Gastroesophageal sphincter (tissue), 3 donors: ENCODE measurements around the gene TULP4.

Experiments used
- EP300 ChIP-seq: sonication (generic); formaldehyde crosslinking; IDR thresholded peaks from one replicate; pipeline ENCODE4 v1.6.1; 2017; ENCODE audit warnings: antibody characterized with exemption, mild to moderate bottlenecking
- POLR2A ChIP-seq, 2 donors: fragments of 450-650 bp; IDR thresholded peaks; one replicate each; pipeline ENCODE4 v1.6.1; 2017; ENCODE audit warnings: antibody characterized with exemption in 2 of 2, mild to moderate bottlenecking in 2 of 2, moderate library complexity in 1 of 2
- POLR2AphosphoS5 ChIP-seq: sonication (generic); formaldehyde crosslinking; IDR thresholded peaks from one replicate; pipeline ENCODE4 v1.6.1; 2017; ENCODE audit warnings: antibody characterized with exemption
- TF ChIP-seq, protein P1 (sequence below), 4 experiments: fragments of 200-600 bp in 2 of 4; fragments of 450-650 bp in 2 of 4; sonication (generic) in 1 of 4; IDR thresholded peaks; one replicate each; pipeline ENCODE4 v1.5.1; 2017 to 2019; ENCODE audit warnings: antibody characterized with exemption in 4 of 4, mild to moderate bottlenecking in 2 of 4, moderate library complexity in 2 of 4

DNA sequence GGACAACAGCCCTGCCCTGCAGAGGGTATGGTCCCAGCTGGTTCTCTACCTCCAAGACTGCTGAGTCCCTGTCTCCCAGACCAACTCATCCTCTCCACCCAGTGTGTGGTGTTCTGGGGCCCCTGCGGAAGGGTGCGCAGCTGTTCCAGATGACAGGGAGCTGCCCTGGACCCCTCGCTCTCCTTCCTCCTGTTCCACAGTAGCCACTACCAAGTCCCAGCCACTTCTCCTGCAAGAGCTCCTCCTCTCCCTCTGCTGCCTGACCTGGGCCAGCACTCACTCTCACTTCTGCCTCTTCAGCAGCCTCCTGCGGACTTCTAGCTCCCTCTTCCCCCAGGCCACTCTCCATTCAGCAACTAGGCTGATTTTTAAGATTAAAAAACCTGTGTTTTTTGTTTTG is 207.5 kb downstream of the TULP4 start:
- TF ChIP-seq, protein P1, sequence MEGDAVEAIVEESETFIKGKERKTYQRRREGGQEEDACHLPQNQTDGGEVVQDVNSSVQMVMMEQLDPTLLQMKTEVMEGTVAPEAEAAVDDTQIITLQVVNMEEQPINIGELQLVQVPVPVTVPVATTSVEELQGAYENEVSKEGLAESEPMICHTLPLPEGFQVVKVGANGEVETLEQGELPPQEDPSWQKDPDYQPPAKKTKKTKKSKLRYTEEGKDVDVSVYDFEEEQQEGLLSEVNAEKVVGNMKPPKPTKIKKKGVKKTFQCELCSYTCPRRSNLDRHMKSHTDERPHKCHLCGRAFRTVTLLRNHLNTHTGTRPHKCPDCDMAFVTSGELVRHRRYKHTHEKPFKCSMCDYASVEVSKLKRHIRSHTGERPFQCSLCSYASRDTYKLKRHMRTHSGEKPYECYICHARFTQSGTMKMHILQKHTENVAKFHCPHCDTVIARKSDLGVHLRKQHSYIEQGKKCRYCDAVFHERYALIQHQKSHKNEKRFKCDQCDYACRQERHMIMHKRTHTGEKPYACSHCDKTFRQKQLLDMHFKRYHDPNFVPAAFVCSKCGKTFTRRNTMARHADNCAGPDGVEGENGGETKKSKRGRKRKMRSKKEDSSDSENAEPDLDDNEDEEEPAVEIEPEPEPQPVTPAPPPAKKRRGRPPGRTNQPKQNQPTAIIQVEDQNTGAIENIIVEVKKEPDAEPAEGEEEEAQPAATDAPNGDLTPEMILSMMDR (IDR thresholded peaks at IDR 0.05), result no peak
- TF ChIP-seq POLR2A (IDR thresholded peaks at IDR 0.05) (no peak), EP300 (no peak), POLR2AphosphoS5 (no peak)
